BE2C (cell line): ENCODE measurements around the gene GFOD2.

Experiments used
- DNase-seq: peaks from one replicate; pipeline ENCODE4 v3.0.0-alpha.2; 2020
- H3K27me3 ChIP-seq: fragments of 250-450 bp; sonication (Bioruptor Pico); 2 replicates; pipeline ENCODE4 v1.5.1; 2020; ENCODE audit warnings: mild to moderate bottlenecking
- H3K36me3 ChIP-seq: fragments of 250-450 bp; sonication (Bioruptor Pico); 2 replicates; pipeline ENCODE4 v1.5.1; 2020; ENCODE audit warnings: mild to moderate bottlenecking
- H3K4me1 ChIP-seq: fragments of 250-450 bp; sonication (Bioruptor Pico); 2 replicates; pipeline ENCODE4 v1.5.1; 2020
- H3K4me3 ChIP-seq: 2 replicates; pipeline ENCODE4 v1.5.1; 2011; ENCODE audit warnings: low read depth, low read length
- H3K9me3 ChIP-seq: fragments of 250-450 bp; sonication (Bioruptor Pico); 2 replicates; pipeline ENCODE4 v1.5.1; 2020
- CTCF ChIP-seq: IDR thresholded peaks from 2 replicates; pipeline ENCODE4 v1.5.1; 2012; ENCODE audit warnings: mild to moderate bottlenecking, low read depth, low read length

GFOD2 gene

GRCh38 chr16:67663877-67664222, 55.3 kb downstream of the GFOD2 start:
- Histone ChIP-seq H3K4me1 (peaks cover 5% of the 10 kb centered on the region), H3K36me3 (no peaks in the 10 kb centered on the region; the same call in 1 of the 2 replicates), H3K4me3 (no peak overlapping the region), H3K27me3 (no peaks in the 10 kb centered on the region), H3K9me3 (no peaks in the 10 kb centered on the region)
- no peak for DNase-seq
- TF ChIP-seq CTCF, result no peak

- no peaks in the 10 kb centered on the region for H3K9me3 ChIP-seq
- TF ChIP-seq CTCF, result peak; percentile 37; the same call in 1 of the 2 replicates
- H3K27me3 ChIP-seq, result no peaks in the 10 kb centered on the region
- no peaks in the 10 kb centered on the region; the same call in 1 of the 2 replicates for H3K36me3 ChIP-seq
- no peak overlapping the region for H3K4me3 ChIP-seq
- peak; percentile 68 for DNase-seq
- peaks cover 5% of the 10 kb centered on the region for H3K4me1 ChIP-seq
Observed at GRCh38 chr16:67663151-67663876, 55.8 kb downstream of the GFOD2 start.

- Histone ChIP-seq H3K9me3 (no peaks in the 10 kb centered on the region), H3K4me3 (no peak overlapping the region), H3K36me3 (no peaks in the 10 kb centered on the region; the same call in 1 of the 2 replicates), H3K27me3 (no peaks in the 10 kb centered on the region), H3K4me1 (peaks cover 3% of the 10 kb centered on the region)
- TF ChIP-seq CTCF, result no peak
- DNase-seq, result no peak
Observed at GRCh38 chr16:67662653-67663010, 56.5 kb downstream of the GFOD2 start.

- Histone ChIP-seq H3K36me3 (no peaks in the 10 kb centered on the region; the same call in 1 of the 2 replicates), H3K27me3 (no peaks in the 10 kb centered on the region), H3K4me1 (no peaks in the 10 kb centered on the region; the same call in 1 of the 2 replicates), H3K4me3 (no peak overlapping the region), H3K9me3 (no peaks in the 10 kb centered on the region)
- no peak for TF ChIP-seq CTCF
- peak; percentile 17 for DNase-seq
Observed at GRCh38 chr16:67661886-67662652, 57.0 kb downstream of the GFOD2 start.

- H3K4me1 ChIP-seq, result no peaks in the 10 kb centered on the region; the same call in 1 of the 2 replicates
- TF ChIP-seq CTCF, result no peak
- H3K9me3 ChIP-seq, result no peaks in the 10 kb centered on the region
- H3K27me3 ChIP-seq, result no peaks in the 10 kb centered on the region
- peaks cover 1% of the 10 kb centered on the region for H3K36me3 ChIP-seq
- peak; percentile 40 for DNase-seq
- peak overlapping the region; percentile 96 for H3K4me3 ChIP-seq
Observed at GRCh38 chr16:67661101-67661761, 57.9 kb downstream of the GFOD2 start.
